ENCODE measurements around the gene ADAT2.

DNA sequence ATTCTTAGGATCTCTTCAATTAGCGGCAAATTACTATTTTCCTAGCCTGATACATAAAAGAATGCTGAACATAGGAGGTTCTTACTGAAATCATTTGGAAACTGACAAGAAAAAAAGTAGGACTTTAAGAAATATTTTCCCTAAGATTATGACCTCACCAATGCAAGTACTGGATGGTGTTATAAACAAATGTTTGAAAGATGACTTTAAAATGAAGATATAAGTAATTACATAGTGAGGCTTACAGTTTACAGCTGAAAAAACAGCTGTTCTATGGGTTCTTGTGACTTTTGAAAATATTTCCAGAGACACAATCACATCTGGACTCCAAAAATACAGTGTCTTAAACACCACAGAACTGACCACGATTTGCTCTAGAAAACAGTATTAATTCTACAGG is 64.9 kb downstream of the ADAT2 start:
- TF ChIP-seq EZH2 (IDR thresholded peaks at IDR 0.05) (no peak), POLR2AphosphoS5 (IDR thresholded peaks at IDR 0.05; ENCODE audit: borderline replicate concordance, low read depth, low read length) (no peak), FOXP2 (optimal IDR thresholded peaks at IDR 0.05; ENCODE audit: control extremely low read depth, extremely low read length, insufficient read depth) (no peak)

Measured in SK-N-MC (cell line).